ENCODE results near the gene SH3YL1.

Gene SH3YL1

DNA sequence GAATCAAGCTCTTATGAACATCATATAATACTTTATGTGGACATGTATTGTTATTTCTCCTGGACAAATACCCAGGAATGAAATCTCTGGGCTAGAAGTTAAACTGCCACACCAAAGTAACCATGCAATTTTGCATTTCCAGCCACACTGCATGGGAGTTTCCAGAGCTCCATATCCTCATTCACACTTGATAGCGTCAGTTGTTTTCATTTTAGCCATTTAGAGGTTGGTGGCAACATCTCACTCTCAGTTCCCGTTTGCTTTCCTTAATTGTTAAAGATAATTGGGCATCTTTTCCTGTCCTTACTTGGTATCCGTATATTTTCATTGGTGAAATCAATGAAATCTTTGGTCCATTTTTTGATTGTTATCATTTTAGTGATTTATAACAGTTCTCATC lies 47.8 kb downstream of the SH3YL1 start:
- DNase-seq (no peak), ATAC-seq (no peak)

- ATAC-seq (no peak), DNase-seq (no peak)
These were observed 49.7 kb downstream of the SH3YL1 start for GRCh38 chr2:213932-214693.

DNA sequence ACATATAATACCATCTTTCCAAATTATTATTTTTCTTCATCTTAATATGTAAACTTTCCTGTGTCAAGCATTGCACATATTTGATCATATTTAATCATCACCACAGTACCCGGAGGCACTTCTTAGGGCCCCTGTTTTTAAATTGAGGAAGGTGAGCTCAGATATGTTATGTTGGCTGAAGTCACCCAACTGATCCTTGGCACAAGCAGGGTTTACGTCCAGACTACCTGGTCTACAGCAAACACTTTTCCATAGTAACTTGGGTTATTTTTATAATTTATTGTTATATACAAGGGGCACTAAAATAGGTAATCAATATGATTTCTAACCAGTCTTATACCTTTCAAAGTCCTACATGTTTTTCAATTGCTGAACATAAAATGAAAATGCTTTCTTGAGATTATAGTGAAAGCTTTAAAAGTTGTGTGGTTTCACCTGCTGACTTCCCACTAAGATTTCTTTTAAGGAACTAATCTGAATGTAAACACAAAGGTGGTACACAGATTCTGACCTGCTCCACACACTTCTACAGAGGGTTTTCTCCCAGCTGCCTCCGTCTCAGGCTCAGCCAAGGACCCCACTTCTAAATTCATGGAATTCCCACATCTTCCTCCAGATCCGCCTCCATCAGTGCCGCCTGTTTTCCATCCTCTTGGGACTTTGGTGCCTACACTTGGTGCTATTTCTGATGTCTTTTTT lies 52.2 kb downstream of the SH3YL1 start:
- DNase-seq = no peak
- ATAC-seq = no peak

- no peak for DNase-seq
- no peak for ATAC-seq
These were observed 53.2 kb downstream of the SH3YL1 start for GRCh38 chr2:210660-211059.

DNA sequence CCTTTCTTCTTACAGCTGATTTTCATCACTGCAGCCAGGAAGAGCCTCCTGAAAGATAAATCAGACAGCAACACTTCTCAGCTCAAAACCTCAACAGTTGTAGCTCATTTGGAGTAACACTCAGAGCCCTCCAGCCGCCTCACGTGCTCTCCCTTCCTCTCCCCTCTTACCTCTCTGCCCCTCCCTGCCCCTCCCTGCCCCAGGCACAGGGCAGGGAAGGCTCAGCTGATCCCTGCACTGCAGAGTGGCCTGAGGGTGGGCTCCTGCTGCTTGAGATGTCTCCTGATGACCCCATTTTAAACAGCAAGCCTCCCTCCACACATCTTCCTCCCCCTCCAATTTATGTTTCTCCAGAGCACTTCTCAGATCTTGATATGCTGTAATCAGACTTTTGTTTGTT lies 54.4 kb downstream of the SH3YL1 start:
- DNase-seq (no peak), ATAC-seq (no peak)

- no peak for DNase-seq
- no peak for ATAC-seq
These were observed 55.5 kb downstream of the SH3YL1 start for GRCh38 chr2:208335-208734.

- ATAC-seq (no peak), DNase-seq (no peak)
These were observed 59.8 kb downstream of the SH3YL1 start for GRCh38 chr2:203984-204383.

- no peak for DNase-seq
- no peak for ATAC-seq
These were observed 60.4 kb downstream of the SH3YL1 start for GRCh38 chr2:203401-203800.

- no peak for DNase-seq
- no peak for ATAC-seq
These were observed 60.9 kb downstream of the SH3YL1 start for GRCh38 chr2:202945-203344.

GRCh38 chr2:201648-202433 lies 62.0 kb downstream of the SH3YL1 start:
- no peak for ATAC-seq
- no peak for DNase-seq

DNA sequence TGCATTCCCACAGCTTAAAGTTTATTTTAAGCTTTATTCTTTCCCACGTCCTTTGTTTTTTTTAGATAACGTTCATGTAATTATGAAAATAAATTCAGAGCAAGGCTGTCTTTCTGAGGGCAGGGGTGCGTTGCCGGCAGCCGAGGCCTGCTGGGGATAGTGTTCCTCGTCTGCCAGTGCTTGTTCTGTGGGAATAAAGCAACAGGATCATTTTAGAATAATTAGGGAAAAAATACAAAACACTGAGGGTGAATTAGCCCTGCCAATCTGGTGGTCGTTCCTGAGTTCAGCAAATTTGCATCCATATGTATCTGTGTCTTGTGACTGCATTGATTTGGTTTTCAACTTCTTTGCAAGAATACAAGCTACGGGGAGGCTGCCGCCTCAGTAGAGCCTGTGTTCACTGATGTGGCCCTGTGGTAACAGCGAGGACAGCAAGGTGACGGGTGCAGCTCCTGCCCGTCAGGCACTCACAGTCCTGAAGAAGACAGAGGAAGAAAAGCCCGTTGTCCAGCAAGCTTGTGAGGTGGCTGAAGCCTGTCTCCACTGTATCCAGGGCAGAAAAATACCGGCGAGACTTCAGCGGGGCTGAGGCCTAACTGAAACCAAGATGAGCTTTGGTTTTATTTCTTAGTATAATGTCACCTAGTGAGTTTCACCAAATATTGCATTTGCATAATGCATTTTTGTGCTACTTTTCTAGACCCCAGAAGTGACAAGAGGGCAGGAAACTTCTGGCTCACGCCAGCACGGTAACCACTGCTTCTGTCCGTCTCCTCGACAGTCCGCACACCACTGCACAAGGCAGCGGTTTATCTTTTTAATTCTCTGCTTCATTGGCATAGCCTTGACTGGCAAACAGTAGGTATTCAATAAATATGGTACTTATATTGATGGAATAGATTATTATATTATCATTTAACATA lies 64.5 kb downstream of the SH3YL1 start:
- ATAC-seq = no peak

GRCh38 chr2:196406-196805 lies 67.4 kb downstream of the SH3YL1 start:
- DNase-seq (no peak), ATAC-seq (no peak)

More for the DNA sequence above, 64.5 kb downstream of the SH3YL1 start:
- DNase-seq = no peak

DNA sequence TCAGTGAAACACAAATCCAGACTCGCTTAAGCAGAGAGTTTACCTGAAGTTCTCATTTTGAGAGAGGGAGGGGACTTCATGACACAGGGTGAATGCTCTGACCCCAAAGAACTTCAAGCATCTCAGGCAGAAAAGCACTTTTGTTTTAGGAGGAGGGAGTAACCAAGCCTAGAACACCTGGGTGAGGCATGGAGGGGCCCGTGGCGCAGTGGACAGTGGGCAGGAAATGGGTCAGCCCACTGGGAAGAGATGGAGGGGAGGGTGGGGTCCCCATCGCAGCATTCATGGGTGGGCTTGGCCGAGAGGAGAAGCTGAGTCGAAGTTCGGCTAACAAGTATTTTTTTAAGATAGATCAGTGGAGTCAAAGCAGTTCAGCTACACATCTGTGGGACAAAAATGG lies 67.9 kb downstream of the SH3YL1 start:
- no peak for ATAC-seq

GRCh38 chr2:193141-193671 lies 70.6 kb downstream of the SH3YL1 start:
- peak; percentile 10 for DNase-seq
- ATAC-seq = peak; percentile 43

More for the DNA sequence above, 67.9 kb downstream of the SH3YL1 start:
- no peak for DNase-seq

GRCh38 chr2:191311-192190 lies 72.3 kb downstream of the SH3YL1 start:
- ATAC-seq = no peak
- no peak for DNase-seq

- DNase-seq (no peak), ATAC-seq (no peak)
These were observed 76.0 kb downstream of the SH3YL1 start for GRCh38 chr2:187825-188224.

GRCh38 chr2:185221-185620 lies 78.6 kb downstream of the SH3YL1 start:
- DNase-seq (no peak), ATAC-seq (no peak)

GRCh38 chr2:184695-185094 lies 79.1 kb downstream of the SH3YL1 start:
- no peak for ATAC-seq
- no peak for DNase-seq

GRCh38 chr2:182509-183122 lies 81.2 kb downstream of the SH3YL1 start:
- ATAC-seq (no peak), DNase-seq (no peak)

GRCh38 chr2:180311-180710 lies 83.5 kb downstream of the SH3YL1 start:
- ATAC-seq (no peak), DNase-seq (no peak)

Measured in stimulated activated naive CD8-positive, alpha-beta T cell treated with anti-CD3 and anti-CD28 coated beads, Interleukin-15, Interleukin-2, amounts not matched to agents 100 U/mL and 50 U/mL, for 24 hours (primary cell).